PC-9 (cell line): ENCODE measurements around the gene LRRFIP1. TPM values are rescaled to one million over a fixed set of nuclear protein-coding genes. Genes with fewer than 3 reads are reported as not detected.

Source experiments
- BruUV-seq: library from RNA; stranded (reverse); fragments of 400-500 nt; replicated peaks from 2 replicates; lab custom pipeline; 2021; lab: Mats Ljungman, UMichigan
- CTCF ChIA-PET: fragments of 300-600 bp; sonication (Branson Sonifier 250); formaldehyde crosslinking; loops from one replicate; lab custom pipeline; 2022; ENCODE audit warnings: antibody characterized with exemption; lab: Charles Lee
- POLR2A ChIA-PET: fragments of 300-600 bp; sonication (Branson Sonifier 250); formaldehyde crosslinking; loops from one replicate; lab custom pipeline; 2022; ENCODE audit warnings: antibody characterized with exemption; ENCODE audit not compliant: unreplicated experiment; lab: Charles Lee
- DNase-seq, 2 experiments: peaks; one replicate each; pipeline versions ENCODE4 v3.0.0 to v3.0.0-alpha.2; 2015 to 2022; ENCODE audit warnings: mixed read lengths in 1 of 2
- H2AFZ ChIP-seq: fragments of 200-600 bp; sonication (generic); 2 replicates; pipeline ENCODE4 v1.8.1; 2017; ENCODE audit warnings: antibody characterized with exemption
- H3F3A ChIP-seq: fragments of 200-600 bp; sonication (generic); 2 replicates; pipeline ENCODE4 v1.8.1; 2017; ENCODE audit warnings: antibody characterized with exemption, mild to moderate bottlenecking, low read depth; ENCODE audit not compliant: insufficient read depth
- H3K27ac ChIP-seq: fragments of 200-600 bp; sonication (generic); 2 replicates; pipeline ENCODE4 v1.6.1; 2016; ENCODE audit warnings: mixed run types
- H3K27me3 ChIP-seq: fragments of 200-600 bp; sonication (generic); 2 replicates; pipeline ENCODE4 v1.6.1; 2016; ENCODE audit warnings: low read depth, mixed run types; ENCODE audit not compliant: insufficient read depth
- H3K36me3 ChIP-seq: fragments of 200-600 bp; sonication (generic); 2 replicates; pipeline ENCODE4 v1.6.1; 2016; ENCODE audit warnings: low read depth, mixed run types
- H3K4me1 ChIP-seq: fragments of 200-600 bp; sonication (generic); replicated peaks from 2 replicates; pipeline ENCODE4 v1.6.1; 2016; ENCODE audit warnings: mixed run types; ENCODE audit not compliant: insufficient read depth
- H3K4me2 ChIP-seq: fragments of 200-600 bp; sonication (generic); 2 replicates; pipeline ENCODE4 v1.6.1; 2017; ENCODE audit warnings: mixed run types
- H3K4me3 ChIP-seq: fragments of 200-600 bp; sonication (generic); 2 replicates; pipeline ENCODE4 v1.6.1; 2016; ENCODE audit warnings: mixed run types
- H3K79me2 ChIP-seq: fragments of 200-600 bp; sonication (generic); 2 replicates; pipeline ENCODE4 v1.6.1; 2017; ENCODE audit warnings: low read depth, mixed run types
- H3K9me2 ChIP-seq: fragments of 200-600 bp; sonication (generic); 2 replicates; pipeline ENCODE4 v1.8.1; 2017; ENCODE audit warnings: mild to moderate bottlenecking; ENCODE audit not compliant: insufficient read depth
- H3K9me3 ChIP-seq: fragments of 200-600 bp; sonication (generic); 2 replicates; pipeline ENCODE4 v1.8.1; 2016; ENCODE audit warnings: low read depth; ENCODE audit not compliant: insufficient read depth
- H4K20me1 ChIP-seq: fragments of 200-600 bp; sonication (generic); 2 replicates; pipeline ENCODE4 v1.8.1; 2017; ENCODE audit not compliant: insufficient read depth
- EZH2 ChIP-seq: fragments of 200-600 bp; sonication (generic); IDR thresholded peaks from 2 replicates; pipeline ENCODE4 v1.8.0; 2017; ENCODE audit warnings: antibody characterized with exemption, low read depth
- intact Hi-C: fragments of 100-400 bp; cut with micrococcal nuclease; formaldehyde crosslinking; loops from one replicate; pipeline ENCODE4 v1.10.0; 2022; ENCODE audit not compliant: unreplicated experiment
- total RNA-seq: library from RNA; stranded (reverse); gene quantifications from 2 replicates; pipeline ENCODE4 v1.2.3, GENCODE V29; 2021
- TF ChIP-seq, protein P1 (sequence below): fragments of 200-600 bp; sonication (generic); conservative IDR thresholded peaks from 2 replicates; pipeline ENCODE4 v1.6.1; 2017; ENCODE audit warnings: mixed run types, antibody characterized with exemption, mild to moderate bottlenecking, moderate library complexity

The LRRFIP1 gene
- total RNA-seq, 1 experiment from 2014 or later: 238 TPM

GRCh38 chr2:237630216-237631000 is 3.0 kb downstream of the LRRFIP1 start:
- H3K9me3 ChIP-seq: peaks cover 6% of the 10 kb centered on the region; the same call in 1 of the 2 replicates
- no peak overlapping the region for H3K4me2 ChIP-seq
- H3K36me3 ChIP-seq: no peaks in the 10 kb centered on the region
- H3K9me2 ChIP-seq: no peaks in the 10 kb centered on the region
- no peaks in the 10 kb centered on the region for H4K20me1 ChIP-seq
- H3K27me3 ChIP-seq: peaks cover 34% of the 10 kb centered on the region
- peaks cover 10% of the 10 kb centered on the region; the same call in 1 of the 2 replicates for H3F3A ChIP-seq
- H3K79me2 ChIP-seq: no peaks in the 10 kb centered on the region
- POLR2A ChIA-PET: no interaction called here
- H3K4me3 ChIP-seq: no peak overlapping the region
- DNase-seq: no peak
- intact Hi-C loops: no loop called here
- CTCF ChIA-PET: no interaction called here
- H3K4me1 ChIP-seq: no peaks in the 10 kb centered on the region
- no TSS peak for BruUV-seq
- TF ChIP-seq EZH2: no peak
- TF ChIP-seq, protein P1, sequence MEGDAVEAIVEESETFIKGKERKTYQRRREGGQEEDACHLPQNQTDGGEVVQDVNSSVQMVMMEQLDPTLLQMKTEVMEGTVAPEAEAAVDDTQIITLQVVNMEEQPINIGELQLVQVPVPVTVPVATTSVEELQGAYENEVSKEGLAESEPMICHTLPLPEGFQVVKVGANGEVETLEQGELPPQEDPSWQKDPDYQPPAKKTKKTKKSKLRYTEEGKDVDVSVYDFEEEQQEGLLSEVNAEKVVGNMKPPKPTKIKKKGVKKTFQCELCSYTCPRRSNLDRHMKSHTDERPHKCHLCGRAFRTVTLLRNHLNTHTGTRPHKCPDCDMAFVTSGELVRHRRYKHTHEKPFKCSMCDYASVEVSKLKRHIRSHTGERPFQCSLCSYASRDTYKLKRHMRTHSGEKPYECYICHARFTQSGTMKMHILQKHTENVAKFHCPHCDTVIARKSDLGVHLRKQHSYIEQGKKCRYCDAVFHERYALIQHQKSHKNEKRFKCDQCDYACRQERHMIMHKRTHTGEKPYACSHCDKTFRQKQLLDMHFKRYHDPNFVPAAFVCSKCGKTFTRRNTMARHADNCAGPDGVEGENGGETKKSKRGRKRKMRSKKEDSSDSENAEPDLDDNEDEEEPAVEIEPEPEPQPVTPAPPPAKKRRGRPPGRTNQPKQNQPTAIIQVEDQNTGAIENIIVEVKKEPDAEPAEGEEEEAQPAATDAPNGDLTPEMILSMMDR: no peak
- no peak overlapping the region for H2AFZ ChIP-seq
- no peak overlapping the region for H3K27ac ChIP-seq

DNA sequence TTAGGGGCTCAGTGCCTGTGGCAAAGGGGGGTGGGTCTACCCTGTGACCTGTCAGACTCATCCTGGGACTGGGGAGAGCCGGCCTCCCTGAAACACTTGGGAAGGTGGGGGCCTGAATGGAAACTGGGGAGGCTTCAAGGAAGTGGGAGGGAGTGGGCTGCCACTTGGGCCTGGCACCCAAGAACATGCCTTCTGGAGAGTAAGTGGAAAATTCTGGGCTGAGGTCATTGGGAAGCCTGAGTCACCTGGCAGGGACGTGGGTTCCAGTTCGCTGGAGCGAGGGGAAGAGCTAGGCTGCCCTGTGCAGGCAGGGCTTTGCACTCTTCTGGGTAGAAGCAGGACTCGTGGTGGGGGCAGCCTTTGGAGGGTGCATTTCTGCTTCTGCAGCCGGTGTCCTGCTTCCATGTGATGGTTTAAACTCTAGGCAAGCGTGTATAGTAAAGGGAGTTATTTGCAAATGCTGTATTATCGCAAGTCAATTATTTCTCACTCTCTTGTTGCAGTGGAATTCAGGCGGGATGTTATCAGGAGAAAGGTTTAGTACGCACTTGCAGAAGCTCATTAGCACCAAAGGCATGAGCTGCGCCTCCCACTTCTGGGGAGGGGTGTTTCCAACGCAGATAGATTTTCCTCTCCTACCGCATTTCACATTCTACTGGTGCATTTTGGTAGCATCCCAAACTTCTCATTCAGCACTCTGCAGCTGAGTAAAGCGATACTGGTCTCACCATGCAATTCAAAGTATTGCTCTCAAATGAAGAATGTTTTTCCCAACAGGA is 3.8 kb downstream of the LRRFIP1 start:
- Histone ChIP-seq H3K9me3 (peaks cover 6% of the 10 kb centered on the region; the same call in 1 of the 2 replicates), H3K36me3 (no peaks in the 10 kb centered on the region), H4K20me1 (no peaks in the 10 kb centered on the region), H3K27ac (no peak overlapping the region), H3F3A (peaks cover 6% of the 10 kb centered on the region; the same call in 1 of the 2 replicates), H3K79me2 (no peaks in the 10 kb centered on the region), H3K4me1 (no peaks in the 10 kb centered on the region), H3K4me2 (no peak overlapping the region), H3K27me3 (peaks cover 26% of the 10 kb centered on the region), H3K4me3 (no peak overlapping the region), H3K9me2 (no peaks in the 10 kb centered on the region), H2AFZ (no peak overlapping the region)
- ChIA-PET CTCF (no interaction called here), POLR2A (no interaction called here)
- BruUV-seq: no TSS peak
- TF ChIP-seq, protein P1: no peak
- TF ChIP-seq EZH2: no peak
- DNase-seq: no peak
- intact Hi-C loops: no loop called here

DNA sequence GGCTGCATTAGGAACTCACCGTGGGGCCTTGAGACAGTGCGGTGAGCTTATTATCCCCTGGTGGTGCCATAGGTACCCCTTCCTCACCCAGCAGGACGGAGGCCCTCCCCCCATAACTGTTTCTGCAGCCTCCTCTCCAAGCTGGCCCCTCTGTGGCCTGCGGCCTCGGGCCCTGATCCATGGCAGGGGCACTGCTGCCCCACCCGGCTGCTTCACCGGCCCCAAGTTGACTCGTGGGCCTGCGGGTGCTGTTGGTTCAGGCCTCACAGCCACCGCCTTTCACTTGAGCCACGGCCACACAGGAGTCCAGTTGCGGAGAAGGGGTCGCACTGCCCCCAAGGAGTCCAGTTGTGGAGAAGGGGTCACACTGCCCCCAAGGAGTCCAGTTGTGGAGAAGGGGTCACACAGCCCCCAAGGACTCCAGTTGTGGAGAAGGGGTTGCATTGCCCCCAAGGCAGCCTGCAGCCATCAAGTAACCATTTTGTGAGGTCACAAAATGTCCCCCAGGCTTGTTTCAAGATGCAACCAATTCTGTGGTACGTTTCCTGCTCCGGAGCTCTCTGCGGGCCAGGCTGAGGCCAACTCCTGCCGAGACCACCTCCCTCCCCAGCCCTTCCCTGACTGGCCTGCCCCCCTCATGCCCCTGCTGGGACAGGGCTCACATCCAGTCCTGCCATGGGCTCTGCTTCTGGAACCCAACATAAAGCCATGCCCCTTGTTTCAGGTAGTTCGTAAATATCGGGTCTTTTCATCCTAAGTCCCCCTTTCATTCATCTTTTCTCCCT is 4.6 kb downstream of the LRRFIP1 start:
- no peaks in the 10 kb centered on the region for H3K79me2 ChIP-seq
- H3K27ac ChIP-seq: no peak overlapping the region
- H3K4me2 ChIP-seq: no peak overlapping the region
- H3K4me3 ChIP-seq: no peak overlapping the region
- CTCF ChIA-PET: no interaction called here
- H3K27me3 ChIP-seq: peaks cover 18% of the 10 kb centered on the region; the same call in 1 of the 2 replicates
- H3F3A ChIP-seq: no peaks in the 10 kb centered on the region
- no peaks in the 10 kb centered on the region for H3K9me2 ChIP-seq
- POLR2A ChIA-PET: no interaction called here
- H4K20me1 ChIP-seq: no peaks in the 10 kb centered on the region
- TF ChIP-seq, protein P1: no peak
- TF ChIP-seq EZH2: no peak
- peaks cover 6% of the 10 kb centered on the region; the same call in 1 of the 2 replicates for H3K9me3 ChIP-seq
- BruUV-seq: no TSS peak
- no peaks in the 10 kb centered on the region for H3K4me1 ChIP-seq
- DNase-seq: no peak
- no peaks in the 10 kb centered on the region for H3K36me3 ChIP-seq
- no peak overlapping the region for H2AFZ ChIP-seq
- intact Hi-C loops: no loop called here
